Tibial nerve (tissue), 4 donors: ENCODE data around the gene GPR141.

Experiments
- EP300 ChIP-seq, 2 donors: sonication (generic); formaldehyde crosslinking; IDR thresholded peaks; one replicate each; pipeline ENCODE4 v1.6.1; 2017; ENCODE audit warnings: antibody characterized with exemption in 2 of 2, mild to moderate bottlenecking in 1 of 2
- POLR2A ChIP-seq, 2 donors: fragments of 450-650 bp; IDR thresholded peaks; one replicate each; pipeline ENCODE4 v1.6.1; 2017; ENCODE audit warnings: antibody characterized with exemption in 2 of 2, mild to moderate bottlenecking in 2 of 2, moderate library complexity in 2 of 2
- TF ChIP-seq, protein P1 (sequence below), 5 experiments: fragments of 200-600 bp in 3 of 5; fragments of 450-650 bp in 2 of 5; sonication (generic) in 3 of 5; IDR thresholded peaks; one replicate each; pipeline ENCODE4 v1.5.1; 2016 to 2019; ENCODE audit warnings: antibody characterized with exemption in 5 of 5, mild to moderate bottlenecking in 3 of 5, moderate library complexity in 2 of 5

- TF ChIP-seq, protein P1, sequence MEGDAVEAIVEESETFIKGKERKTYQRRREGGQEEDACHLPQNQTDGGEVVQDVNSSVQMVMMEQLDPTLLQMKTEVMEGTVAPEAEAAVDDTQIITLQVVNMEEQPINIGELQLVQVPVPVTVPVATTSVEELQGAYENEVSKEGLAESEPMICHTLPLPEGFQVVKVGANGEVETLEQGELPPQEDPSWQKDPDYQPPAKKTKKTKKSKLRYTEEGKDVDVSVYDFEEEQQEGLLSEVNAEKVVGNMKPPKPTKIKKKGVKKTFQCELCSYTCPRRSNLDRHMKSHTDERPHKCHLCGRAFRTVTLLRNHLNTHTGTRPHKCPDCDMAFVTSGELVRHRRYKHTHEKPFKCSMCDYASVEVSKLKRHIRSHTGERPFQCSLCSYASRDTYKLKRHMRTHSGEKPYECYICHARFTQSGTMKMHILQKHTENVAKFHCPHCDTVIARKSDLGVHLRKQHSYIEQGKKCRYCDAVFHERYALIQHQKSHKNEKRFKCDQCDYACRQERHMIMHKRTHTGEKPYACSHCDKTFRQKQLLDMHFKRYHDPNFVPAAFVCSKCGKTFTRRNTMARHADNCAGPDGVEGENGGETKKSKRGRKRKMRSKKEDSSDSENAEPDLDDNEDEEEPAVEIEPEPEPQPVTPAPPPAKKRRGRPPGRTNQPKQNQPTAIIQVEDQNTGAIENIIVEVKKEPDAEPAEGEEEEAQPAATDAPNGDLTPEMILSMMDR (IDR thresholded peaks at IDR 0.05) = no peak
- TF ChIP-seq POLR2A (IDR thresholded peaks at IDR 0.05) = no peak
- TF ChIP-seq EP300 (IDR thresholded peaks at IDR 0.05) = no peak
Measured at GRCh38 chr7:37698276-37698675, 14.7 kb downstream of the GPR141 start.
